DMS 273 (cell line): ENCODE data around the gene F10.
"Not testable (repeated sequence)": the region's sequence is repeated elsewhere in the genome, so short reads cannot be mapped to it uniquely, and the experiment has no call there.

Experiments
- DNase-seq: peaks from one replicate; lab custom pipeline; 2025; ENCODE audit not compliant: unreplicated experiment; lab: John Stamatoyannopoulos, UW

Gene F10

DNA sequence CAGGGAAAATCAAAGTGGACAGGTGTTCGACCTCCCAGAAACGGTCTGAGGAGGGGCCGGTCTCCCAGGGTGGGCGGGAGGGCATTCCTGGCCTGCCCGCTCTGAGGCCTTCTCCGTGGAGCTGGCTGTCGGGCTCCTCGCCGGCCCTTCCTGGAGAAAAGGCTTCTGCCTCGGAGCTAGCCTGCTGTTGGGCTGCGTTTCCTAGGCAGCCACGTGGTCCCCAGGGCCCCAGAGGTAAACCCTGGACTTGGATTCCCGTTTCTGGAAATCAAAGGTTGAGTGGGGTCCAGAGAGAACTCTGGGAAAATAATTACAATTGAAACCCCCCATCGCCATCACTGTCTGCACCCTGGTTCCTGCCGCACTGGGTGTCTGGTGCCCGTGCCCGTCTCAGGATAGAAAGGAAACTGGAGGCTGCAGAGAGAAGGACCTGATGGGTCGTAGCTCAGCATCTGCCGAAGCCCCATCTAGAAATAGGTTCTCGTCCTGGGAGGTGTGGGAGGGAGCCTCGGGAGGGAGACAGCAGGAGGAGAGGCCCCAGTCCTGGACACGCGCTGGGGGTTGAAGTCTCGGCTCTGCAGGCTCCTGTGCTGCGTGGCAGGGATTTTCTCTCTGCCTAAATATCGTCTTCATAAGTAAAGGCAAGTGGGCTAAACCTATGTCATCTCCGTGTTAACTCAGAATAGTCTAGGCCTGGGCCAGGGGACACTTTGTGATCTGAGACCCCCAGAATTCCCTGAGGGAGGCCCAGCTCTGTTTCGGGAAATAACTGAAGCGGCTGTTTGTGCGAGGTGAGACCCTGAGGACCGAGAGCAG, 28.2 kb downstream of the F10 start:
- no peak for DNase-seq

DNA sequence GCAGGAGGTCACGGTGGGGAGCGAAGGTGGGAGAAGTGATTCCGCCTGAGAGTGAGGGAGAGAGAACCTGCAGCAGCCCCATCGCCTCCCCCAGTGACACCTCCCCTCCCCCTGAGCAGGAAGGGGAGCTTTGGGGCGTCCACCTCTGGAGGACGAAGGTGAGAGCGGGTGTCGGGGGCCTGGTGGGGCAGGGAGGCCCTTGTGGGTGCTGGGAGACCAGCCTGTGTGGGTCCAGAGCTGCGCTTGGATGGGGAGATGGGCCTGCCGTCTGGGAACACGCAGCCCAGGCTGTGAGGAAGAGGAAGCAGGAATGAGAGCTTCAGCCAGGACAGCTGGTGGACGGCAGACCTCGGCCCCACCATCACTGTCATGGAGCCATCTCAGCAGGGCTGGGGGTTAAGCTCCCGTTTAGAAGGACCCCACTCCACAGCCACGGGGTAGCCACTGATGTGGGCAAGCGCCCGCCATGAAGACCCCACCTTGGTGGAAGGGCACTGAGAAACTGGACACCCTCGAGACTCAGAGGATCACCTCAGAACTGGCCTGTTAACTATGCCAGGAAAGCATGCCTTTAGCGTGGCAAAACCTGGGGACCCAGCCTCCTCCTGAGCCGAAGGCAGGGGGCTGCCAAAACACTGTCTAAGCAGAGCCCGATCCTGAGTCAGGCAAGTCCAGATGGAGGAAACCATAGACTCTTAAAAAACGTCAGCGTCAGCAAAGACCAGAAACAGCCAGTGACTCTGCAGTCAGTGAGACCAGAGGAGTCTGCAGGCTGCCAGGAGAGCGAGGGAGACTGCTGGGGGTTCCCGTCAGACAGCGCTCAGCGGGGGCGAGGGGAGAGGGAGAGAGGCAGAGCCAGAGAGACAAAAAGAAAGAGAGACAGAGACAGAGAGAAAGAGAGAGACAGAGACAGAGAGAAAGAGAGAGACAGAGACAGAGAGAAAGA, 29.4 kb downstream of the F10 start:
- peak; percentile 25 for DNase-seq

DNA sequence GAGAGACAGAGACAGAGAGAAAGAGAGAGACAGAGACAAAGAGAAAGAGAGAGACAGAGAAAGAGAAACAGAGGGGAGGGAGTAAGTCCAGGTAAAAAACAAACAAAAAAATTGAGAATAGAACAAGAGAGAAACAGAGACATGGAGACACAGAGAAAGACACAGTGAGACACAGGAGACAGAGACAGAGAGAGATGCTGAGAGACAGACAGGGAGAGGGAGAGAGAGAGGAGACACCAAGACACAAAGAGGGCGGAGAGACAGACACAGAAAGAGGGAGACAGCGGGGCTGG, 30.0 kb downstream of the F10 start:
- DNase-seq: no peak

DNA sequence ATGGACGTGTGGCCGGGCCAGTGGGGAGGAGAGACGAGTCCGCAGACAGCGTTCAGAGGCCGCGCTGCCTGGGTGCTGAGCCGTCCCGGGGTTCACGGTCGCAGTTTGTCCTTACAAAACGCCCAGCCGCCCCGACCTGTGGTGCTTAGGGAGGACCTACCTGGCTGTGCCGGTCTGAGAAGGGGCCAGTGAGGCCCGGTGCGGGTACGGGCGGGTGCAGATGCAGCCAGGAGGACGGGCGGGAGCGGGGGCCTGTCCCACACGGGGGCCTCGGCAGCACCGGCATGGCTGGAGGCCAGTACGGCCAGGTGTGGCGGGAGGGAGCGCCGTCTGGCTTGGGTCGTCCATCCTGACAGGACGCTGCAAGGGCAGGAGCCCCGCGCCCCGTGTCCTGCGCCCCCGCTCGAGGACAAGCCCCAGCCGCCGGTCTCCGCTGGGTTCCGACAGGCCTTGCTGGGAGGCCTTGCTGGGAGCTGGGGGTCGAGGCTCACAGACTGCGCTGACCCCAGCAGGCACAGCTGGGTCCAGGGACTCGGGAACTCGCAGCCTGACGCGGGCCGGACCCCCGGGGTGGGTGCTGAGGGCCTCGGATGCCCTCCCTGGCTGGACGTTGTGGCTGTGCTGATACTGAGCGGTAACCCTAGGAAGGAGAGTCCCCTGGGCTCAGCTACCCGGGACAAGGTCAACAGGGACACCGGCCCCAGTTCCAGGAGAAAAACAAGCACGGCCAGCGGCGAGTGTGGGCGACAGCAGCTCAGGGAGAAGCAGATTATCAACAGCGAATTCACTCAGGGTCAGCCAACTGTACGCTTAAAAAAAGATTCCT, 30.6 kb downstream of the F10 start:
- DNase-seq: no peak

DNA sequence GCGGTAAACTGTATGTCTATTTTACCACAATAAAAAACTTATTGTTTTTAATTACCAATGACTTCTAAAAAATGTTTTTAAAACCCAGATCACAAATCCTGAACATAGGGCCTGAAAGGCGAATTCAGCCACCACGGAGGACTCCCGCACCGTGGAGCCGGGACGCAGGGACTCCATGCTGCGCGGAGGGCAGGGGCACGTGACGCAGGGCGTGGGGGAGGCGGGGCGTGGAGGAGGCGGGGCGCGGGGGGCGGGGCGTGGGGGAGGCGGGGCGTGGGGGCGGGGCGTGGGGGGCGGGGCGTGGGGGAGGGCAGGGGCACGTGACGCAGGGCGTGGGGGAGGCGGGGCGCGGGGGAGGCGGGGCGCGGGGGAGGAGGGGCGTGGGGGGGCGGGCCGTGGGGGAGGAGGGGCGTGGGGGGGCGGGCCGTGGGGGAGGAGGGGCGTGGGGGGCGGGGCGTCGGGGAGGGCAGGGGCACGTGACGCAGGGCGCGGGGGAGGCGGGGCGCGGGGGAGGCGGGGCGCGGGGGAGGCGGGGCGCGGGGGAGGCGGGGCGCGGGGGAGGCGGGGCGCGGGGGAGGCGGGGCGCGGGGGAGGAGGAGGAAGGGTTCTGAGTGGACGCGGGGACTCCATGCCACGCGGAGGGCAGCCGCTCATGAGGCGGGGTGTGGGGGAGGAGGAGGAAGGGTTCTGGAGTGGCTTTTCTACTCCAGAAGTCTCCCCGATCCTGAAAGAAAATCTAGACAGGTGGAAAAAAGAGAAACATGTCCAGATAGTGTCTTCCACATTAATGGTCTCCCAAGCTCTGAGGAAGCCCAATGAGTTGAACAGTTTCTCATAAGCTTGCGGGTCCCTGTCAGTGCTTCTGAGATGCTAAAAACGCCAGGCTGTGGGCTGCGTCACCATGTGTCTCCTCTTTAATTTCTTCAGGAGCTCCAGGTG, 31.5 kb downstream of the F10 start:
- peak; percentile 74 for DNase-seq

DNA sequence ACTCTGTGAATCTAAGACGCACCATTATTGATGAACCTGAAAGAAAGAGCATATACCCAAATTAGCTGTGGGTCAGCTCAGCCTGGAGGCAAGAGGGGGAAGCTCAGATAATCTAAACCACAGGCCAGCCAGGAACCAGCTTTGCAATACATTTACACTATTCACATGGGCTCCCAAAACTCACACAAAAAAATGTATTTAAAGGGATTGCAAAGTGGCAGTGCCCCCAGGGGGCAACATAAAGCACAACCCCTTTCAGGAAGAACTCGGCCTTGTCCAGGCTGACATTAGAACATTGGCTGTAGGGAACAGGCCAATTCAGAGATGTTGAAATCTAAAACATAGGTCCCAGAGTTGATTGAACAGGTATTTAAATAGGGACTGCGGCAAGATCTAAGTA, 32.6 kb downstream of the F10 start:
- DNase-seq: no peak

DNA sequence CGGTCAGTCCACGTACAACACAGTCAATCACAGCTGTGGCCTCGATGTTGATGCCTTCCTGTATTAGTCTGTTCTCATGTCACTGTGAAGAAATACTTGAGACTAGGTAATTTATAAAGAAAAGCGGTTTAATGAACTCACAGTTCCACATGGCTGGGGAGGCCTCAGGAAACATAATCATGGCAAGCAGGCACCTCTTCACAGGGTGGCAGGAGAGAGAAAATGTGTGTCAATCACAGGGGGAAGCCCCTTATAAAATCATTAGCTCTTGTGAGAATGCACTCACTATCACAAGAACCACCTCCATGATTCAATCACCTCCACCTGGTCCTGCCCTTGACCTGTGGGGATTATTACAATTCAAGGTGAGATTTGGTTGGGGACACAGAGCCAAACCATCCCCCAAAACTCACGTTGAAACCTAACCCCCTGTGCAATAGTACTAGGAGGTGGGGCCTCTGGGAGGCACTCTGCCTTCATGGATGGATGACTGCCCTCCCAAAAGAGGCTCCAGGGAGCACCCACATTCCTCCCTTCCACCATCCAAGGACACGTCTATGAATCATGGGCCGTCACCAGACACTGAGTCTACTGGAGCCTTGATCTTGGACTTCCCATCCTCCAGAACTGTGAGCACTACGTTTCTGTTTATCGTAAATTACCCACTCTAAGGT, 33.5 kb downstream of the F10 start:
- no peak for DNase-seq

DNA sequence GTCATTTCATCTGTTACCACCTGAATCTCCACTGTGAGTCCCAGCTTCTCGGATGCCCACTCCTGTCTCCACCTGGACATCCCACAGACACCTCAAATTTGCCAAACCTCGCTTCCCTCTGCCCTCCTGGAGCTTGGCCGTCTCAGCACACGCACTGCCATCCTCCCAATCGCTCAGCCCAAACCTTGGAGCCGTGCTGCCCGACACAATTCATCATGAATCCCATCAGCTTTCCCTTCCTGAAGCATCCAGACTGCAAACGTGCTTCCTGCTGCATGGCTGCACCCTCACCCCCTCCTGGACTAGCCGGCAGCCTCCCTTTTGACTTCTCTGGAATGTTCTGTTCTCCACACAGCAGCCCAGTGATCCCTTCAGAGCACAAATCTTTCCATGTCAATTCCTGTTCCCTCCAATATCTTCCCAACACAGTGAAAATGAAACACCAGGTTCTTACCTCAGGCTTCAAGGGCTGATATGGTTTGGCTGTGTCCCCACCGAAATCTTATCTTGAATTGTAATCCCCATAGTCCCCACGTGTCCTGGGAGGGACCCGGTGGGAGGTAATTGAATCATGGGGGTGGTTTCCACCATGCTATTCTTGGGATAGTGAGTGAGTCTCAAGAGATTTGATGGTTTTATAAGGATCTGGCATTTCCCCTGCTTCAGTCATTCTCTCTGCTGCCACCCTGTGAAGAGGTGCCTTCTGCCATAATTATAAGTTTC, 34.8 kb downstream of the F10 start:
- no peak for DNase-seq

DNA sequence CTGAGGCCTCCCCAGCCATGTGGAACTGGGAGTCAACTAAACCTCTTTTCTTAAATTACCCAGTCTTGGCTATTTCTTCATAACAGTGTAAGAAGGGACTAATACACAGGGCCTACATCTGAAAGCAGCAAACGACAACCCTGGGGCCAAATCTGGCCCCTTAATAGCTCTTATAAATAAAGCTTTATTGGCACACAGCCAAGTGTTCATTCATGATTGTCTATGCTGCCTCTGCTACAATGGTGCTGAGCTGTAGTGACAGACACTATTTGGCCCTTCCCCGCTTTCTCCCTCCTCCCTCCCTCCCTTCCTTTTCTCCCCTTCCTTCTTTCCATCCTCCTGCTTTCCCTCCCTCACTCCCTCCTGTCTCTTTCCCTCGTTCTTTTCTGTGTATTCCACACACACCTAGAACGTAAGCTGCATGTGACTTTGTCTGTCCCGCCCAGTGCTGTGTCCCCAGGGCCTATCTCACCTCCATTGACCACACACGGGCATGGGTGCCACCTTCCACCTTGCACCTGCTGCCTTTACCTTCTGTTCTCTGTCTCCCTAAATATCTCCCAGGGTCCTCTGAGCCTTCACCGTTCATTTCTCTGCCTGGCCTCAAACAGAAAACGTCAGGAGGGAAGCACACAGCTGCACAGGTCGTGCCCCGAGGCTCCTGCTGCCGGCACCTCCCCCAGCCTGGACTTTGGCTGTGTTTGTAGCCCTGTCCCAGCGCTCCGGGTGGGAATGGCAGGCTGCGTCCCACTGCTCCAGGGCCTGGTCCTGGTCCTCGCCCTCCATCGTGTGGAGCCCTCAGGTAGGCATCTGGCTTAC, 35.5 kb downstream of the F10 start, which contains the start of gene PROZ:
TSS of gene PROZ (plus strand) at position 720 of the 819 bp plus-strand sequence. CDS start at position 733, 13 bp downstream.
- peak; percentile 14 for DNase-seq

DNA sequence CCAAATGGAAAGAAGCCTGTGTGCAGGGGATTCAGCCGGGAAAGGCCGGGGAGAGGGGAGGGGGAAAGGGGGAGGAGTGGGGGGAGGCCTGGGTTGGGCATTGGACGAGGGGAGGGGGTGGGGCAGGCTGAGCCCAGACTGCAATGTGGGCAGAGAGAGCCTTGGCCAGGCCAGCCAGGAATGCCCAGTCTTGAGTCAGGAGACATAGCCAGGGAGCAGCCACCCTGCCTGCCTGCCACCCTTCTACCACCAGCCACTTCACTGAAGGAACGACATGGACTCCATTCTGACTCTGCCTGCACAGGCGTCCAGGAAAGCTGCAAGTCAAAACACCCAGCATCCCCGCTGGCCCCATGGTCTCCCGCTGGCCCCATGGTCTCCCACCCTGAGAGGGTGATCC, 36.3 kb downstream of the F10 start:
- no peak for DNase-seq

DNA sequence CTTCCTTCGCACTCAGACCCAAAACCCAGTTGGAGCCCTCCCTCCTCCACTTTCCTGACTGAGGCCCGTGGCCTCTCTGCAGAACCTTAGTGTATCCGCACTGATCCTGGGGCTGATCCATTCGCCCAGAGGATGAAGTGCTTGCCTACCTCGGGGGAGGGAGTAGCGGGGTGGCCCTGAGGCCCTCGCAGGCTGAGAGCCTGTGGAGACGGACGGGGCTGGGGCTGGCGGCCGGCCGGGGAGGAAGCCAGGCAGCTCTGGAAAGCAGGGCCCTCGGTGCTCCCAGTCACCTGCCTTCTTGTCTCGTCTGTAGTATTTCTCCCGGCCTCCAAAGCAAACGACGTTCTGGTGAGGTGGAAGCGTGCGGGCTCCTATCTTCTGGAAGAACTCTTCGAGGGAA, 37.1 kb downstream of the F10 start:
- no peak for DNase-seq

DNA sequence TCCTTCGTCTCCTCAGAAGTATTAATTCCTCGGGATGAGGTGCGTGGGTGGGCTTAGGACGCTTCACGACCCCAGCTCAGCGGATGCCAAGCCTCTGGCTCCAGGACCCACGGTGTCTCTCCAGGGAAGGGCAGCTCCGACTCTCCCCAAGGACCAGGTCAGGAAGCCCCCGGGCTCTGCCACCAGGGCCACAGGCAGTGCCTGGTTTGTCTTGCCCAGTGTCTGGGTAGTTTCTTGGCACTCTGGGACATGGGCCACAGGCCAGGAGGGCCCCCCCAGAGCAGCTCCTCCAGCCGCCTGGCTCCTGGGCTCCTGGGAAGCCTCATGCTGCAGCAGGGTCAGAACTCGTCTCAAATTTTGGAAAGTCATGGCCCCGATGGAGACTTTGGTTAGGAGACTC, 38.4 kb downstream of the F10 start:
- no peak for DNase-seq

DNA sequence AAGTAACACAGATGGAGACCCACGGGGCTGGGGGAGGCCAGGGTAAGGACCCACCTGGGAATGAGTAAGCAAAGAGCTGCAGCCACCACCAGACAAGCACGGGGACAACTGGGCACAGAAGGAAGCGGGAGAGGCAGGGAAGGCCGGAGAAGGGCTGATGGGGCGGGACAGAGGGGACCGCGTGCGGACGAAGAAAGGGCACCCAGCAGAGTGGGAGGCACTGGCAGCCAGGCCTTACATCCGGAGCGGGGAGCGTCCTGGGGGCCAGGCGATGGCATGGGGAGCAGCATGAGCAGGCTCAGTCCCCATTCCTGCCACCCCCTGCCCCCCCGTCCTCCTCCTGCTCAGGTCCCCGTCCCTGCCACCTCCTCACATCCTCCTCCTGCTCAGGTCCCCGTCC, 38.8 kb downstream of the F10 start:
- no peak for DNase-seq

DNA sequence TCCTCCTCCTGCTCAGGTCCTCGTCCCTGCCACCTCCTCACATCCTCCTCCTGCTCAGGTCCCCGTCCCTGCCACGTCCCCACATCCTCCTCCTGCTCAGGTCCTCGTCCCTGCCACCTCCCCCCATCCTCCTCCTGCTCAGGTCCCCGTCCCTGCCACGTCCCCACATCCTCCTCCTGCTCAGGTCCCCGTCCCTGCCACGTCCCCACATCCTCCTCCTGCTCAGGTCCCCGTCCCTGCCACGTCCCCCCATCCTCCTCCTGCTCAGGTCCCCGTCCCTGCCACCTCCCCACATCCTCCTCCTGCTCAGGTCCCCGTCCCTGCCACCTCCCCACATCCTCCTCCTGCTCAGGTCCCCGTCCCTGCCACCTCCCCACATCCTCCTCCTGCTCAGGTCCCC, 39.4 kb downstream of the F10 start:
- not testable (repeated sequence) for DNase-seq

DNA sequence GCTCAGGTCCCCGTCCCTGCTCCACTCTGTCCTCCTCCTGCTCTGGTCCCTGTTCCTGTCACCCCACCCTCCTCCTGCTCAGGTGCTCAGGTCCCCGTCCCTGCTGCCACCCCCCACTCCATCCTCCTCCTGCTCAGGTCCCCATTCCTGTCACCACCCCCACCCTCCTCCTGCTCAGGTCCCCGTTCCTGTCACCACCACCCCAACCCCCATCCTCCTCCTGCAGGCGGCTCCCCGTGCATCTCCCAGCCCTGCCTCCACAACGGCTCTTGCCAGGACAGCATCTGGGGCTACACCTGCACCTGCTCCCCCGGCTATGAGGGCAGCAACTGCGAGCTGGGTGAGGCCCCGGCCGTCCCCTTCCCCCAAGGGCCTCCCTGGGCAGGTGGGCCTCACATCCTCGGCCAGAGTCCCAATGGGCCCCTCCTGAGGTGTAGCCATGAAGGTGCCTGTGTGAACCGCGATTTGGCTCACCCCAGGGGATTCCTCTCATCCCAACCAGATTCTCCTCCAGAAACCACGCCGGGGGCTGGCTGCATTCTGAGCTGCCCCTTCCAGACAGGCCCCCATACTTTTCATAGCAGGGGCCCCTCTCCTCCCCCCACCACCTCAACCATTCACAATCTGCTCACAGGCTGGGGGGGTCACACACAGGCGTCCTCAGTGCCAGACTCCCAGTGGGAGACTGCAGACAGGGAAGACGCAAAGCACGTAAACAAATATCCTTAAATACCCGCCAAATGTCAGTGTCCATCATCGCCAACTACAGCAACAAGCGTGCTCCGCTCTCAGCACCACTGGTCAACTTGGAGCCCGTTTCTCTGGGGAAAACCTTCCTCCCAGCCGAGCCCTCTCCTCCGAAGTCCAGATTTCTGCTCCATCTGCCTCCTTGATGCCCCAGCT, 40.4 kb downstream of the F10 start:
- peak; percentile 23 for DNase-seq

DNA sequence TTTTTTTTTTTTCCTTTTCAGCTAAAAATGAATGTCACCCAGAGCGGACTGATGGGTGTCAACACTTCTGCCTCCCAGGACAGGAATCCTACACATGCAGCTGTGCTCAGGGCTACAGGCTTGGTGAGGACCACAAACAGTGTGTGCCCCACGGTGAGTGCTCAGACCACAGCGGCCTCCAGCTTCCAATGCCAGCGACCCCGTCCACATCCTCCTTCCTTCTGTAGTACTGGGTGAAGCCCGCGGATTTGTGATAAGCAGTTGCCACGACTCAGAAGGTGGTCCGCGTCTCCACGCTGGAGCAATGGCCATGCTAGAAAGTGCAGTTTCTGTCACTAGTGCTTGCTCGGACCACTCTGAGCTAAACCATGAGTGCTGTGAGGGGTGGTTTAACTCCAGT, 41.9 kb downstream of the F10 start:
- no peak for DNase-seq

DNA sequence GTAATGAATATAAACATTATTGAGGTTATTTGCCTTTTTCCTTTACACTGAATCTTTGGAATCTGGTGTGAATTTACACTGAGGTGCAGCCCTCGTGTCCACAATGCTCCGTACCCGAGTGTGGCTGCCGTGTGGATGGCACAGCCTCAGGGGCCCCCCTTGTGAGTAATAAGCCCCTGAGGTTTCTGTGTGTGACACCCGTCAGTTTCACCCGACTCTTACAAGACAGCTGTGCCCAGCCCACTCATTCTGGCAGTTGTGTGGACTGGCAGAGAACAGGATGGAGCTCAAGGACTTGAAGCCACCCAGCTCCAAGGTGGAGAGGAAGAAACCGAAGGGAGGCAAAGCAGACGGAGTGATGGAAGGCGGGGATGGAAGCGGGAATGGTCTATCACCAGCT, 43.7 kb downstream of the F10 start:
- DNase-seq: no peak
